ENCODE data around the gene PPIF.

- TF ChIP-seq ZNF404 (tag by site-specific recombination; IDR thresholded peaks at IDR 0.05) (no peak), ZNF335 (tag by site-specific recombination; conservative IDR thresholded peaks at IDR 0.05) (no peak)
Observed at GRCh38 chr10:79342811-79343561, 4.3 kb upstream of the PPIF start.
